PC-9 (cell line): ENCODE data around the gene CD86. TPM values are rescaled to one million over a fixed set of nuclear protein-coding genes. Genes with fewer than 3 reads are reported as not detected.

Source experiments
- BruUV-seq: library from RNA; stranded (reverse); fragments of 400-500 nt; replicated peaks from 2 replicates; lab custom pipeline; 2021; lab: Mats Ljungman, UMichigan
- CTCF ChIA-PET: fragments of 300-600 bp; sonication (Branson Sonifier 250); formaldehyde crosslinking; loops from one replicate; lab custom pipeline; 2022; ENCODE audit warnings: antibody characterized with exemption; lab: Charles Lee
- POLR2A ChIA-PET: fragments of 300-600 bp; sonication (Branson Sonifier 250); formaldehyde crosslinking; loops from one replicate; lab custom pipeline; 2022; ENCODE audit warnings: antibody characterized with exemption; ENCODE audit not compliant: unreplicated experiment; lab: Charles Lee
- DNase-seq, 2 experiments: peaks; one replicate each; pipeline versions ENCODE4 v3.0.0 to v3.0.0-alpha.2; 2015 to 2022; ENCODE audit warnings: mixed read lengths in 1 of 2
- H2AFZ ChIP-seq: fragments of 200-600 bp; sonication (generic); 2 replicates; pipeline ENCODE4 v1.8.1; 2017; ENCODE audit warnings: antibody characterized with exemption
- H3F3A ChIP-seq: fragments of 200-600 bp; sonication (generic); 2 replicates; pipeline ENCODE4 v1.8.1; 2017; ENCODE audit warnings: antibody characterized with exemption, mild to moderate bottlenecking, low read depth; ENCODE audit not compliant: insufficient read depth
- H3K27ac ChIP-seq: fragments of 200-600 bp; sonication (generic); 2 replicates; pipeline ENCODE4 v1.6.1; 2016; ENCODE audit warnings: mixed run types
- H3K27me3 ChIP-seq: fragments of 200-600 bp; sonication (generic); 2 replicates; pipeline ENCODE4 v1.6.1; 2016; ENCODE audit warnings: low read depth, mixed run types; ENCODE audit not compliant: insufficient read depth
- H3K36me3 ChIP-seq: fragments of 200-600 bp; sonication (generic); 2 replicates; pipeline ENCODE4 v1.6.1; 2016; ENCODE audit warnings: low read depth, mixed run types
- H3K4me1 ChIP-seq: fragments of 200-600 bp; sonication (generic); replicated peaks from 2 replicates; pipeline ENCODE4 v1.6.1; 2016; ENCODE audit warnings: mixed run types; ENCODE audit not compliant: insufficient read depth
- H3K4me2 ChIP-seq: fragments of 200-600 bp; sonication (generic); 2 replicates; pipeline ENCODE4 v1.6.1; 2017; ENCODE audit warnings: mixed run types
- H3K4me3 ChIP-seq: fragments of 200-600 bp; sonication (generic); 2 replicates; pipeline ENCODE4 v1.6.1; 2016; ENCODE audit warnings: mixed run types
- H3K79me2 ChIP-seq: fragments of 200-600 bp; sonication (generic); 2 replicates; pipeline ENCODE4 v1.6.1; 2017; ENCODE audit warnings: low read depth, mixed run types
- H3K9me2 ChIP-seq: fragments of 200-600 bp; sonication (generic); 2 replicates; pipeline ENCODE4 v1.8.1; 2017; ENCODE audit warnings: mild to moderate bottlenecking; ENCODE audit not compliant: insufficient read depth
- H3K9me3 ChIP-seq: fragments of 200-600 bp; sonication (generic); 2 replicates; pipeline ENCODE4 v1.8.1; 2016; ENCODE audit warnings: low read depth; ENCODE audit not compliant: insufficient read depth
- H4K20me1 ChIP-seq: fragments of 200-600 bp; sonication (generic); 2 replicates; pipeline ENCODE4 v1.8.1; 2017; ENCODE audit not compliant: insufficient read depth
- EZH2 ChIP-seq: fragments of 200-600 bp; sonication (generic); IDR thresholded peaks from 2 replicates; pipeline ENCODE4 v1.8.0; 2017; ENCODE audit warnings: antibody characterized with exemption, low read depth
- intact Hi-C: fragments of 100-400 bp; cut with micrococcal nuclease; formaldehyde crosslinking; loops from one replicate; pipeline ENCODE4 v1.10.0; 2022; ENCODE audit not compliant: unreplicated experiment
- total RNA-seq: library from RNA; stranded (reverse); gene quantifications from 2 replicates; pipeline ENCODE4 v1.2.3, GENCODE V29; 2021
- TF ChIP-seq, protein P1 (sequence below): fragments of 200-600 bp; sonication (generic); conservative IDR thresholded peaks from 2 replicates; pipeline ENCODE4 v1.6.1; 2017; ENCODE audit warnings: mixed run types, antibody characterized with exemption, mild to moderate bottlenecking, moderate library complexity

The CD86 gene
- total RNA-seq, 1 experiment from 2014 or later = not detected

DNA sequence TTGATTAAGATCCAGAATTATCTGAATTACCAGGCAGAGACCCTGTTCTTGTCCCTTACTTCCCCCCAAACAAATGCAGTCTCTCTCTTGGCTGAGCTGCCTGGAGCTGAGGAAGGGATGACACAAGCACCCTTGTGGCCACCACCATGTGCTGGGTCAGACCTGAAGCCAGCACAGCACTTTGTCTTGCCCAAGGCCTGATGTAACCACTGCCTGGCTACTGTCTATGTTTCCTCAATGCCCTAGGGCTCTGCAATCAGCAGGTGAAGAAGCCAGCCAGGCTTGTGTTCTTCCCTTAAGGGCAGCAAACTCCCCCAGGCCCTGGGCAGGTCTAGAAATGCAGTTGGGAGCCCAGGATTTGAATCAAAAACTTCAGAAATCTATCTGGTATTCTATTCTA is 112.5 kb downstream of the CD86 start:
- Histone ChIP-seq H3K79me2 (no peaks in the 10 kb centered on the region), H3K9me3 (0 out of 2 replicates have a peak, but pooled peaks cover under 1% of the 10 kb centered on the region), H3K27me3 (no peaks in the 10 kb centered on the region), H3K4me3 (no peak overlapping the region), H4K20me1 (no peaks in the 10 kb centered on the region), H3F3A (no peaks in the 10 kb centered on the region), H3K4me1 (no peaks in the 10 kb centered on the region), H3K36me3 (no peaks in the 10 kb centered on the region), H3K9me2 (no peaks in the 10 kb centered on the region), H3K4me2 (no peak overlapping the region), H2AFZ (no peak overlapping the region), H3K27ac (no peak overlapping the region)
- BruUV-seq = no TSS peak
- ChIA-PET CTCF (no interaction called here), POLR2A (no interaction called here)
- intact Hi-C loops = no loop called here
- no peak for DNase-seq
- TF ChIP-seq, protein P1, sequence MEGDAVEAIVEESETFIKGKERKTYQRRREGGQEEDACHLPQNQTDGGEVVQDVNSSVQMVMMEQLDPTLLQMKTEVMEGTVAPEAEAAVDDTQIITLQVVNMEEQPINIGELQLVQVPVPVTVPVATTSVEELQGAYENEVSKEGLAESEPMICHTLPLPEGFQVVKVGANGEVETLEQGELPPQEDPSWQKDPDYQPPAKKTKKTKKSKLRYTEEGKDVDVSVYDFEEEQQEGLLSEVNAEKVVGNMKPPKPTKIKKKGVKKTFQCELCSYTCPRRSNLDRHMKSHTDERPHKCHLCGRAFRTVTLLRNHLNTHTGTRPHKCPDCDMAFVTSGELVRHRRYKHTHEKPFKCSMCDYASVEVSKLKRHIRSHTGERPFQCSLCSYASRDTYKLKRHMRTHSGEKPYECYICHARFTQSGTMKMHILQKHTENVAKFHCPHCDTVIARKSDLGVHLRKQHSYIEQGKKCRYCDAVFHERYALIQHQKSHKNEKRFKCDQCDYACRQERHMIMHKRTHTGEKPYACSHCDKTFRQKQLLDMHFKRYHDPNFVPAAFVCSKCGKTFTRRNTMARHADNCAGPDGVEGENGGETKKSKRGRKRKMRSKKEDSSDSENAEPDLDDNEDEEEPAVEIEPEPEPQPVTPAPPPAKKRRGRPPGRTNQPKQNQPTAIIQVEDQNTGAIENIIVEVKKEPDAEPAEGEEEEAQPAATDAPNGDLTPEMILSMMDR = no peak
- no peak for TF ChIP-seq EZH2

DNA sequence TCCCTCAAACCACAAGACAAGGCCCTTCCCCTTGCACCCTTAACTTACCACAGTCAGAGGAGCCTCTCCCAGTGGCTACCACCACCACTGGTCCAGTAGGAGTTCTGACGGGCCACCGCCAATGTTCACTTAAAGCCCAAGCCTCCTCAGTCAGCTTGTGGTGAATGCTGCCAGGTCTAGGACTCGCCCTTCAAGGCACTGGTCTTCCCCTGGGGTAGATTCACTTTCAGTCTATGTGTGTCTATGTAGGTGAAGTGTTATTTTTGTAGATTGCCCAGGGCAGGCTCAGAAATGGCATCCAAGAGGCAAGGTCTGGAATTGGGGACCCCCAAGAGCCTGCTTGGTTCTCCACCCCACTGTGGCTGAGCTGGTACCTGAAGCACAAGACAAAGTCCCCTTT is 112.9 kb downstream of the CD86 start:
- intact Hi-C loops = no loop called here
- no peaks in the 10 kb centered on the region for H4K20me1 ChIP-seq
- H3K9me2 ChIP-seq = no peaks in the 10 kb centered on the region
- H2AFZ ChIP-seq = no peak overlapping the region
- 0 out of 2 replicates have a peak, but pooled peaks cover 2% of the 10 kb centered on the region for H3K9me3 ChIP-seq
- H3K27me3 ChIP-seq = no peaks in the 10 kb centered on the region
- H3F3A ChIP-seq = no peaks in the 10 kb centered on the region
- H3K36me3 ChIP-seq = no peaks in the 10 kb centered on the region
- H3K4me1 ChIP-seq = no peaks in the 10 kb centered on the region
- CTCF ChIA-PET = no interaction called here
- H3K4me3 ChIP-seq = no peak overlapping the region
- no peak for TF ChIP-seq EZH2
- TF ChIP-seq, protein P1 = no peak
- no peak overlapping the region for H3K4me2 ChIP-seq
- no TSS peak for BruUV-seq
- POLR2A ChIA-PET = no interaction called here
- no peaks in the 10 kb centered on the region for H3K79me2 ChIP-seq
- no peak overlapping the region for H3K27ac ChIP-seq
- DNase-seq = no peak

DNA sequence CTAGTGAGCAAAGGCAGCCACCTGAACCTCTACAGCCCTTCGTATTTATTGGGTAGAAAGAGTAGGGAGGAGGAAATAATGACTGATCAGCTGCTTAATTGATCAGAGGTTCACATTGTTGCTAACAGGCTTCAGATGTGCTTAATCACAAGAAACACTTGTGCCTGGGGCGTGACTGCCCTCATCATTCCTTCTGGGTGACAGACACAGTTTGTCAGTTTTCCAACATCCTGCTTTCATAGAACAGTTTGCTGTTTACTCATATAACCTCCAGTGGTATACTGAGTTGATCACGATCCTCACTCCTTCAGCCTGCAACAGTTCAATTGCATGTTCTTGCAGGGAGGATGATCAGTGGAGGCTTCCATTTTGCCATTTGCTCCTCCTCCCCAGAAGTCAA is 114.7 kb downstream of the CD86 start:
- peak in 1 of 2 experiments; percentile 40 for DNase-seq
- Histone ChIP-seq H3K9me2 (no peaks in the 10 kb centered on the region), H3K4me2 (no peak overlapping the region), H3K36me3 (no peaks in the 10 kb centered on the region), H3K4me1 (no peaks in the 10 kb centered on the region), H3K9me3 (0 out of 2 replicates have a peak, but pooled peaks cover 2% of the 10 kb centered on the region), H4K20me1 (no peaks in the 10 kb centered on the region), H3F3A (no peaks in the 10 kb centered on the region), H3K27ac (no peak overlapping the region), H3K79me2 (no peaks in the 10 kb centered on the region), H2AFZ (no peak overlapping the region), H3K27me3 (no peaks in the 10 kb centered on the region), H3K4me3 (no peak overlapping the region)
- CTCF ChIA-PET = no interaction called here
- intact Hi-C loops = no loop called here
- BruUV-seq = no TSS peak
- POLR2A ChIA-PET = no interaction called here
- TF ChIP-seq, protein P1 = no peak

Other genes with a start within 250 kb of the CD86 start
- gene IQCB1, start 220.3 kb upstream of the CD86 start, total RNA-seq = 14.6 and 14.8 TPM in 2 replicates
- gene EAF2, start 220.2 kb upstream of the CD86 start, total RNA-seq = 0.90 and 2.0 TPM in 2 replicates
- 1.1 and 2.8 TPM in 2 replicates for gene SLC15A2, start 161.0 kb upstream of the CD86 start, total RNA-seq
- gene ILDR1, start 33.1 kb upstream of the CD86 start, total RNA-seq = 4.2 and 5.1 TPM in 2 replicates
- not detected in 2 replicates for gene CASR, start 128.3 kb downstream of the CD86 start, total RNA-seq